ENCODE data around the gene DRG2.

GRCh38 chr17:18151290-18151689, 63.5 kb downstream of the DRG2 start:
- TF ChIP-seq POLR2A (IDR thresholded peaks at IDR 0.05; ENCODE audit: low read depth, low read length): no peak
- TF ChIP-seq RCOR1 (IDR thresholded peaks at IDR 0.05; ENCODE audit: insufficient replicate concordance, low read length): no peak
- TF ChIP-seq, protein P1, sequence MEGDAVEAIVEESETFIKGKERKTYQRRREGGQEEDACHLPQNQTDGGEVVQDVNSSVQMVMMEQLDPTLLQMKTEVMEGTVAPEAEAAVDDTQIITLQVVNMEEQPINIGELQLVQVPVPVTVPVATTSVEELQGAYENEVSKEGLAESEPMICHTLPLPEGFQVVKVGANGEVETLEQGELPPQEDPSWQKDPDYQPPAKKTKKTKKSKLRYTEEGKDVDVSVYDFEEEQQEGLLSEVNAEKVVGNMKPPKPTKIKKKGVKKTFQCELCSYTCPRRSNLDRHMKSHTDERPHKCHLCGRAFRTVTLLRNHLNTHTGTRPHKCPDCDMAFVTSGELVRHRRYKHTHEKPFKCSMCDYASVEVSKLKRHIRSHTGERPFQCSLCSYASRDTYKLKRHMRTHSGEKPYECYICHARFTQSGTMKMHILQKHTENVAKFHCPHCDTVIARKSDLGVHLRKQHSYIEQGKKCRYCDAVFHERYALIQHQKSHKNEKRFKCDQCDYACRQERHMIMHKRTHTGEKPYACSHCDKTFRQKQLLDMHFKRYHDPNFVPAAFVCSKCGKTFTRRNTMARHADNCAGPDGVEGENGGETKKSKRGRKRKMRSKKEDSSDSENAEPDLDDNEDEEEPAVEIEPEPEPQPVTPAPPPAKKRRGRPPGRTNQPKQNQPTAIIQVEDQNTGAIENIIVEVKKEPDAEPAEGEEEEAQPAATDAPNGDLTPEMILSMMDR (conservative IDR thresholded peaks at IDR 0.05; ENCODE audit: low read depth, low read length): no peak
- no peak for TF ChIP-seq SMC3 (IDR thresholded peaks at IDR 0.05; ENCODE audit: low read depth, low read length)
- TF ChIP-seq ELK1 (IDR thresholded peaks at IDR 0.05; ENCODE audit: borderline replicate concordance, low read depth, low read length): no peak
- no peak for TF ChIP-seq CEBPB (IDR thresholded peaks at IDR 0.05; ENCODE audit: low read depth, low read length)
- TF ChIP-seq RAD21 (IDR thresholded peaks at IDR 0.05; ENCODE audit: low read length): no peak
- no peak for TF ChIP-seq FOS (IDR thresholded peaks at IDR 0.05; ENCODE audit: low read depth, low read length)
- TF ChIP-seq BHLHE40 (IDR thresholded peaks at IDR 0.05; ENCODE audit: low read depth, low read length): no peak
- TF ChIP-seq, protein P2, sequence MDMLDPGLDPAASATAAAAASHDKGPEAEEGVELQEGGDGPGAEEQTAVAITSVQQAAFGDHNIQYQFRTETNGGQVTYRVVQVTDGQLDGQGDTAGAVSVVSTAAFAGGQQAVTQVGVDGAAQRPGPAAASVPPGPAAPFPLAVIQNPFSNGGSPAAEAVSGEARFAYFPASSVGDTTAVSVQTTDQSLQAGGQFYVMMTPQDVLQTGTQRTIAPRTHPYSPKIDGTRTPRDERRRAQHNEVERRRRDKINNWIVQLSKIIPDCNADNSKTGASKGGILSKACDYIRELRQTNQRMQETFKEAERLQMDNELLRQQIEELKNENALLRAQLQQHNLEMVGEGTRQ (IDR thresholded peaks at IDR 0.05; ENCODE audit: low read depth, low read length): no peak
- no peak for TF ChIP-seq MXI1 (IDR thresholded peaks at IDR 0.05; ENCODE audit: borderline replicate concordance, low read depth, low read length)
- TF ChIP-seq RFX5 (IDR thresholded peaks at IDR 0.05; ENCODE audit: low read depth, low read length): no peak
- TF ChIP-seq MAFK (IDR thresholded peaks at IDR 0.05; ENCODE audit: low read depth, low read length): no peak

Data from IMR-90 (cell line).